CD8-positive, alpha-beta memory T cell (primary cell): Measurements from ENCODE around the gene ARHGAP44. TPM values are rescaled to one million over a fixed set of nuclear protein-coding genes. Genes with fewer than 3 reads are reported as not detected.
"Not testable (repeated sequence)": the region's sequence is repeated elsewhere in the genome, so short reads cannot be mapped to it uniquely, and the experiment has no call there.

Experiments
- CTCF ChIA-PET: fragments of 350-600 bp; sonication (Branson Sonifier 250); formaldehyde crosslinking; loops from one replicate; lab custom pipeline; 2021; ENCODE audit warnings: antibody characterized with exemption; lab: Charles Lee
- POLR2A ChIA-PET: fragments of 350-600 bp; sonication (Branson Sonifier 250); formaldehyde crosslinking; loops from one replicate; lab custom pipeline; 2021; ENCODE audit warnings: antibody characterized with exemption; lab: Charles Lee
- DNase-seq, 5 donors: peaks; one replicate each; pipeline versions ENCODE4 v3.0.0 to v3.0.0-alpha.2; 2020 to 2022; ENCODE audit warnings: mixed read lengths in 1 of 5
- H3K27ac ChIP-seq: one replicate; pipeline ENCODE4 v1.7.0; 2013; ENCODE audit warnings: low read depth, mild to moderate bottlenecking, low read length, moderate library complexity
- H3K27me3 ChIP-seq: 2 replicates; pipeline ENCODE4 v1.7.0; 2013; ENCODE audit warnings: low read length, mild to moderate bottlenecking; ENCODE audit not compliant: insufficient read depth, poor library complexity, severe bottlenecking
- H3K36me3 ChIP-seq: 2 replicates; pipeline ENCODE4 v1.7.0; 2013; ENCODE audit warnings: mild to moderate bottlenecking, low read length, moderate library complexity; ENCODE audit not compliant: insufficient read depth
- H3K4me1 ChIP-seq: 2 replicates; pipeline ENCODE4 v1.7.0; 2013; ENCODE audit warnings: mild to moderate bottlenecking, low read length, moderate library complexity; ENCODE audit not compliant: insufficient read depth
- H3K4me3 ChIP-seq: 2 replicates; pipeline ENCODE4 v1.7.0; 2013; ENCODE audit warnings: mild to moderate bottlenecking, low read length
- H3K9me3 ChIP-seq: 2 replicates; pipeline ENCODE4 v1.7.0; 2013; ENCODE audit warnings: mild to moderate bottlenecking, low read length
- H3K27ac Mint-ChIP-seq, 8 donors: one replicate each; pipeline ENCODE4 v1.8.0; 2020 to 2021; ENCODE audit warnings: mixed read lengths in 8 of 8, mild to moderate bottlenecking in 6 of 8, inconsistent platforms in 3 of 8, moderate library complexity in 3 of 8
- H3K27me3 Mint-ChIP-seq, 2 donors: one replicate each; pipeline ENCODE4 v1.8.0; 2020 to 2021; ENCODE audit warnings: mixed read lengths in 2 of 2, mild to moderate bottlenecking in 1 of 2, moderate library complexity in 1 of 2
- H3K36me3 Mint-ChIP-seq, 3 donors: one replicate each; pipeline ENCODE4 v1.8.0; 2020 to 2021; ENCODE audit warnings: mixed read lengths in 3 of 3, inconsistent platforms in 1 of 3, mild to moderate bottlenecking in 1 of 3
- H3K4me1 Mint-ChIP-seq, 3 donors: one replicate each; pipeline ENCODE4 v1.8.0; 2020 to 2021; ENCODE audit warnings: mixed read lengths in 3 of 3, inconsistent platforms in 1 of 3, mild to moderate bottlenecking in 1 of 3
- H3K4me3 Mint-ChIP-seq, 7 donors: one replicate each; pipeline ENCODE4 v1.8.0; 2020 to 2021; ENCODE audit warnings: mixed read lengths in 7 of 7, mild to moderate bottlenecking in 6 of 7, moderate library complexity in 4 of 7, inconsistent platforms in 2 of 7
- H3K9me3 Mint-ChIP-seq, 5 donors: one replicate each; pipeline ENCODE4 v1.8.0; 2020 to 2022; ENCODE audit warnings: mixed read lengths in 5 of 5, mild to moderate bottlenecking in 3 of 5, moderate library complexity in 2 of 5, inconsistent platforms in 1 of 5
- polyA plus RNA-seq: library from polyadenylated mRNA; unstranded; fragments of 300-500 nt; fragmentation: Illumina TruSeq; gene quantifications from one replicate; pipeline ENCODE4 v1.2.3, GENCODE V29; 2021
- total RNA-seq, 2 experiments: library from RNA; stranded (reverse); gene quantifications; one replicate each; pipeline ENCODE4 v1.2.3, GENCODE V29; 2021

The ARHGAP44 gene
- total and polyA plus RNA-seq, 3 experiments from 2014 or later: not detected

- no peak overlapping the region for H3K4me3 ChIP-seq
- no peak for DNase-seq
- Mint-ChIP-seq H3K27me3 (peaks cover 14 to 64% of the 10 kb centered on the region in 2 donors), H3K9me3 (no peaks in the 10 kb centered on the region), H3K4me3 (no peak overlapping the region), H3K4me1 (peaks cover 0 to 4% (median 3%) of the 10 kb centered on the region in 3 donors), H3K36me3 (peaks cover 0 to 2% (median 0%) of the 10 kb centered on the region in 3 donors), H3K27ac (no peak overlapping the region)
- H3K9me3 ChIP-seq: no peaks in the 10 kb centered on the region
- no peaks in the 10 kb centered on the region for H3K27me3 ChIP-seq
- POLR2A ChIA-PET: no interaction called here
- no peaks in the 10 kb centered on the region for H3K36me3 ChIP-seq
- no peak overlapping the region for H3K27ac ChIP-seq
- H3K4me1 ChIP-seq: no peaks in the 10 kb centered on the region
- CTCF ChIA-PET: no interaction called here
Observed at GRCh38 chr17:12973496-12974004, 184.3 kb downstream of the ARHGAP44 start.

DNA sequence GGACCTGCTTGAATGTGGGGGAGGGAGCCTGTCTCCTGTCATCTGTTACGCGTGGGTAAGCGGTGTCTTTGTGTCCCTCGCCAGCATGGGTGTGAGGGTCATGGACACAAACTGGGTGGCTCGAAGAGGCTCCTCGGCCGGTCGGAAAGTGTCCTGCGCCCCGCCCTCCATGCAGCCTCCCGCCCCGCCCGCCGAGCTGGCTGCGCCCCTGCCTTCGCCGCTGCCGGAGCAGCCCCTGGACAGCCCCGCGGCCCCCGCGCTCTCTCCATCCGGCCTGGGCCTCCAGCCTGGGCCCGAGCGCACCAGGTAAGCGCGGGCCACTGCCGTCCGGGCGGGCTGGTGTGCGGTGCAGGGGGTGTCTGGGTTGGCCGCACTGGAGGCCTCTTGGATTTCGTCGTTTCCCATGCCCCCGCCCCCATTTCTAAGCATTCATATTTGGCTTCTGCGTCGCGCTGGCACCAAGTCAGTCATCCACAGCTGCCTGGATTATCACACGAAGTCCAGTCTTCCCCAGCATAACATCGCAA lies 184.8 kb downstream of the ARHGAP44 start:
- no peaks in the 10 kb centered on the region for H3K27me3 ChIP-seq
- no peak for DNase-seq
- ChIA-PET POLR2A (no interaction called here), CTCF (no interaction called here)
- H3K4me1 Mint-ChIP-seq: peaks cover 0 to 4% (median 3%) of the 10 kb centered on the region in 3 donors
- H3K9me3 Mint-ChIP-seq: no peaks in the 10 kb centered on the region
- no peak overlapping the region for H3K4me3 Mint-ChIP-seq
- no peaks in the 10 kb centered on the region for H3K36me3 ChIP-seq
- H3K27ac Mint-ChIP-seq: no peak overlapping the region
- peaks cover 14 to 65% of the 10 kb centered on the region in 2 donors for H3K27me3 Mint-ChIP-seq
- H3K36me3 Mint-ChIP-seq: peaks cover 0 to 2% (median 0%) of the 10 kb centered on the region in 3 donors
- no peaks in the 10 kb centered on the region for H3K9me3 ChIP-seq
- H3K4me1 ChIP-seq: no peaks in the 10 kb centered on the region
- H3K27ac ChIP-seq: no peak overlapping the region
- H3K4me3 ChIP-seq: no peak overlapping the region

- Mint-ChIP-seq H3K36me3 (peaks cover 0 to 2% (median 0%) of the 10 kb centered on the region in 3 donors), H3K9me3 (no peaks in the 10 kb centered on the region), H3K4me1 (peaks cover 4 to 8% (median 6%) of the 10 kb centered on the region in 3 donors), H3K27me3 (peaks cover 6 to 49% of the 10 kb centered on the region in 2 donors), H3K4me3 (peak overlapping the region in 1 of 7 donors; percentile 36), H3K27ac (no peak overlapping the region)
- H3K9me3 ChIP-seq: no peaks in the 10 kb centered on the region
- DNase-seq: no peak
- ChIA-PET CTCF (no interaction called here), POLR2A (no interaction called here)
- H3K27ac ChIP-seq: no peak overlapping the region
- H3K4me3 ChIP-seq: no peak overlapping the region
- H3K4me1 ChIP-seq: peaks cover under 1% of the 10 kb centered on the region
- no peaks in the 10 kb centered on the region for H3K36me3 ChIP-seq
- no peaks in the 10 kb centered on the region for H3K27me3 ChIP-seq
Observed at GRCh38 chr17:12977008-12977751, 187.9 kb downstream of the ARHGAP44 start.

DNA sequence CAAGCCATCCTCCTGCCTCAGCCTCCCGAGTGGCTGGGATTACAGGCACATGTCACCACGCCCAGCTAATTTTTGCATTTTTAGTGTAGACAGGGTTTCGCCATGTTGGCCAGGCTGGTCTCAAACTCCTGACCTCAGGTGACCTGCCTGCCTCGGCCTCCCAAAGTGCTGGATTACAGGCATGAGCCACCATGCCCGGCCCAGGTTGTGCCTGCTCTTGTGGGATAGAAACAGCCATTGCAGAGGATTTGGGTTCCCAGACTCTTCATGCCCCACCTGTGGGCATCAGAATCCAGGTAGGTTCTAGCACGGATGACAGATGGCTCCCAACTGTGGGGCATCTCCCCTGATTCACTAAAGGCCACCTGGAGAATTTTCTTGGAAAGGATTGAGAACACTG lies 189.5 kb downstream of the ARHGAP44 start:
- Mint-ChIP-seq H3K27me3 (peaks cover 10 to 50% of the 10 kb centered on the region in 2 donors), H3K4me1 (peaks cover 9 to 14% (median 10%) of the 10 kb centered on the region in 3 donors)
- H3K4me1 ChIP-seq, POLR2A ChIA-PET, DNase-seq, H3K36me3 Mint-ChIP-seq, H3K36me3 ChIP-seq, H3K9me3 ChIP-seq, H3K27ac Mint-ChIP-seq, H3K27me3 ChIP-seq, H3K4me3 Mint-ChIP-seq, H3K27ac ChIP-seq, H3K9me3 Mint-ChIP-seq, CTCF ChIA-PET, H3K4me3 ChIP-seq: not testable (repeated sequence)

DNA sequence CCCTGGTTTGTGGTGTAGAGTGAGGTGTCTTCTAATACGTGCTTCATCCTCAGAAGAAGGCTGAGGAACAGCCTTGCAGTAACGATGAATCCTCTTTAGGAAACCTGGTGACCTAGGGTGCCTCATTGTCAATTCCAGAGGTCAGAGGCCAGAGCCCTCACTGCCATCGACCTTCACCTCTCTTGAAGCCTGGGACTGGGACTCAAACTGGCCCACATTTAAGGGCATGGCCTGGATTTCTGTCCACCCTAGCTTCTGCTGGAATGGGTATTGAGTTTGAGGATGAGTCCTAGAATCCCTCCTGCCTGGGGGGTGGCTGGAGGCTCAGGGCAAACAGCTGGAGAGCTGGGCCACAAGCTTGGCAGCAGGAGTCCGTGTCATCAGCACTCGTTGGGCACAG lies 189.9 kb downstream of the ARHGAP44 start:
- H3K9me3 ChIP-seq: no peaks in the 10 kb centered on the region
- H3K4me1 ChIP-seq: peaks cover 6% of the 10 kb centered on the region
- ChIA-PET POLR2A (no interaction called here), CTCF (no interaction called here)
- DNase-seq: no peak
- H3K27me3 ChIP-seq: no peaks in the 10 kb centered on the region
- no peaks in the 10 kb centered on the region for H3K36me3 ChIP-seq
- no peak overlapping the region for H3K27ac Mint-ChIP-seq
- peaks cover 9 to 13% (median 10%) of the 10 kb centered on the region in 3 donors for H3K4me1 Mint-ChIP-seq
- no peak overlapping the region for H3K27ac ChIP-seq
- H3K4me3 ChIP-seq: no peak overlapping the region
- peaks cover 0 to 2% (median 0%) of the 10 kb centered on the region in 3 donors for H3K36me3 Mint-ChIP-seq
- peaks cover 10 to 51% of the 10 kb centered on the region in 2 donors for H3K27me3 Mint-ChIP-seq
- H3K9me3 Mint-ChIP-seq: peaks cover 0 to 2% (median 0%) of the 10 kb centered on the region in 5 donors
- H3K4me3 Mint-ChIP-seq: no peak overlapping the region

DNA sequence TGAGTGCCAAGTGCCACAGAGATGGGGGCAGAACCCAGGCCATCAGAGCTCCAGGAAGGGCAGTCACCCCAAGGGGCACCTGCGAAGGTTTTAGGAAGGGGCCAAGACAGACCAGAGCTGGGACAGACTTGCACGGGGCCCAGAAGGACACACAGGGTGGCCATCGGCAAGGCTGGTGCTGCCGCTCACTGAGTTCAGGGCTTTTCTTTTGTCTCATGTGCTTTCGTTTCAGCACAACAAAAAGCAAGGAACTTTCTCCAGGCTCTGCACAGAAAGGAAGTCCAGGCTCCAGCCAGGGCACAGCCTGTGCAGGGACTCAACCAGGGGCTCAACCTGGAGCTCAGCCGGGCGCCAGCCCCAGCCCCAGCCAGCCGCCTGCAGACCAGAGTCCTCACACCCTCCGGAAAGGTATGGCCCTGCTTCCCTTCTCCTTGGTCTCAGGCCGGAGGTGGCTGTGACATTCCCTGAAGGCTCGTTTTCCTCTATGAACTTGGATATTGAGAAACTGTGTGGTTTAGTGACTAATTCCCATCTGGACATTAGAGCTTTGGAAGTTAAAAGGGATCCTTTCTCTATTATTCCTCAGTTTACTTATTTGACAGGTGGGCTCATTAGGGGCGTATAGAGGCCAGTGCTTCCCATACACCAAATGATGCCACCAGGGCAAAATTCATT lies 190.7 kb downstream of the ARHGAP44 start:
- Mint-ChIP-seq H3K4me3 (no peak overlapping the region), H3K27me3 (peaks cover 10 to 47% of the 10 kb centered on the region in 2 donors), H3K4me1 (peaks cover 7 to 10% (median 9%) of the 10 kb centered on the region in 3 donors), H3K36me3 (peaks cover 0 to 2% (median 0%) of the 10 kb centered on the region in 3 donors), H3K27ac (no peak overlapping the region), H3K9me3 (peaks cover 0 to 2% (median 0%) of the 10 kb centered on the region in 5 donors)
- no peak for DNase-seq
- Histone ChIP-seq H3K27ac (no peak overlapping the region), H3K9me3 (no peaks in the 10 kb centered on the region), H3K4me3 (no peak overlapping the region), H3K4me1 (peaks cover 6% of the 10 kb centered on the region), H3K36me3 (no peaks in the 10 kb centered on the region), H3K27me3 (no peaks in the 10 kb centered on the region)
- ChIA-PET POLR2A (no interaction called here), CTCF (no interaction called here)

DNA sequence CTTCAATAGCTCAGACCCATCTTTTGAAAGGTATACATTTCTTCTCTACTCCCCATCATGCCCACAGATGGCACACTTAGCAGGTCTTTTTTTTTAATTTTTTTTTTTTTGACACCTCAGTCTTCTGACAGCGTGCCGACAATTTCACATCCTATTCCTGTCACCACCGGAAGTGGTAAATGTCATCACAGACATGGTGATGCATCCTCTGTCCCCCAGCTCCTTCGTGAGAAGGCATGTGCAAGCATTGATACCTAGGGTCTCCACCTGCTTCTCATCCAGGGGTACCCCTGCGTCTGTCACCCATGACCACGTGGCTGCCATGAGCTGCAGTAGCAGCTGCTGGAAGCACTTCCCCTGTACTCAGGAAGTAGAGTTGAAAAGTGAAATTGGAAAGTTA lies 192.9 kb downstream of the ARHGAP44 start:
- DNase-seq: peak in 4 of 5 donors; percentile 12 to 58 (median 41)
- POLR2A ChIA-PET: no interaction called here

More for the DNA sequence above, 192.9 kb downstream of the ARHGAP44 start:
- Mint-ChIP-seq H3K4me1 (peaks cover 7 to 10% (median 9%) of the 10 kb centered on the region in 3 donors), H3K36me3 (no peaks in the 10 kb centered on the region), H3K9me3 (peaks cover 0 to 2% (median 0%) of the 10 kb centered on the region in 5 donors), H3K27ac (peak overlapping the region in 7 of 8 donors; percentile 9 to 92 (median 59)), H3K27me3 (peaks cover 9 to 33% of the 10 kb centered on the region in 2 donors), H3K4me3 (peak overlapping the region; percentile 23 to 84 (median 32))
- CTCF ChIA-PET: interaction anchor here (1.1 kb wide), 1 partner anchor 21 kb away, joined by 3 read pairs; no protein-coding TSS in a partner anchor
- H3K27ac ChIP-seq: no peak overlapping the region
- peaks cover 6% of the 10 kb centered on the region for H3K4me1 ChIP-seq
- H3K9me3 ChIP-seq: no peaks in the 10 kb centered on the region
- H3K4me3 ChIP-seq: no peak overlapping the region
- no peaks in the 10 kb centered on the region for H3K36me3 ChIP-seq
- no peaks in the 10 kb centered on the region for H3K27me3 ChIP-seq
